ENCODE data around the gene KTN1.

Gene KTN1

DNA sequence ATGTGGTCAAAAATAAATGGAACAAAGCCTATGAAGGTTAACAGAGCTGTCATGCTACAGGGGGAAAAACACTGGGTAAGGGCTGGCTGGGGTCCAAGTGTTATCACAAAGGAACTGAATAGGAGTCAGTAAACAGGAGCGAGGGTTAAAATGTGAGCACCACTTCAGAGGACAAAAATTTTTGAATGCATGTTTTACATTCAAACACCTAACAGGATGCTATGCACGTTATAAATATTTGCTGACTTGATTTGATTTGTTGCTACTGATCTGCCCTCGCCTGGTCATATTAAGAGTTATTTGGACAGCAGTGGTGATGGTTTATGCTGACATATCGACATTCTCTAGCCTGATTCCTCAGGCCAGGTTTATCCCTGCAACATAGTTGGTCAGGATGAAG lies 7.4 kb upstream of the KTN1 start:
- DNase-seq, result no peak

DNA sequence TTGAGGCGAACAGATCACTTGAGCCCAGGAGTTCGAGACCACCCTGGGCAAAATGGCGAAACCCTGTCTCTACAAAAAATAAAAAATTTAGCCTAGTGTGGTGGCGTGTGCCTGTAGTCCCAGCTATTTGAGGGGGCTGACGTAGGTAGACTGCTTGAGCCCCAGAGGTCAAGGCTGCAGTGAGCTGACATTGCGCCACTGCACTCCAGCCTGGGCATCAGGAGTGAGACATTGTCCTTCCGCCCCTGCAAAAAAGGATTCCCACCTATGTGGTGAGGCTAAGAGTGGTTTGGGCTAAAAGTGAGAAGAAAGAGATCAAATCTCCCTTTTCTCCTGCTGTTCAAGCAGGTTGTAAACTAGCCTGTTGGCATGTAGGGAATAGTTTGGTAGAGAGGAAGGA lies 5.0 kb upstream of the KTN1 start:
- DNase-seq, result no peak

DNA sequence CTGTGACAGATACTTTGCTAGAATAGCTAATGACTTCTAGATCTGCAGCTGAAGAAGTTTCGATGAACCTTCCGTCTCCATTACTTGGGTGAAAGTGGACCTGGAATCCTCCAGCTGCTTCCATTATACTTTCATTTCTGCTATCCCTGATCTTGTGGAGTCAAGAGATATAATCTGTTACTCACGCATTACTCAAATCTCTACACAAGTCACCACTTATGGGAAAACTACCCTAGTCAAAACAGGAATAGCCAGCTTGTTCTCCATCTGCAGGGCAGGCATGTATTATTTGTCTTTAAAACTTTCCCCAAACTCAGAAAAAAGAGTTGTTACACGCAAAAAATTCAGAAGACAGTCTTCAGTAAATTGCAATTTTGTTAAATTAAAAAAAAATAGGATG lies 2.8 kb upstream of the KTN1 start:
- no peak for DNase-seq

DNA sequence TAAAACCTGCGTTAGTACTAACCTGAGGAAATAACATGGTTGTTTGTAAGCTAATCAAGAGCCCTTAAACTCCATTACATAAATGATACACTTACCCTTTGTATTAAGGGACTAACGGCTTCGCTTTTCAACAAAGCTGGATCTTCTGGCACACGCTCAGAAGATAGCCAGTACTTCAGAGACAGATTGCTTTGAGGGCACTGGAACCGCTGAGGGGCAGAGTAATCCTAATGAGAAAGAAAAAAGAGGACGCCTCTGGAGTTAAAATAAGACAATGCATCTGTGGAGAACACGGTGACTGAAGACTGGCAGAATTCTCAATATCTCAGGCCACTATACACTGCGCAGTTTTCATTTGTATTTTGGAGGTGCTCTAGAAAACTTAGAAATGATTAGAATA lies 1.5 kb upstream of the KTN1 start:
- DNase-seq, result no peak

DNA sequence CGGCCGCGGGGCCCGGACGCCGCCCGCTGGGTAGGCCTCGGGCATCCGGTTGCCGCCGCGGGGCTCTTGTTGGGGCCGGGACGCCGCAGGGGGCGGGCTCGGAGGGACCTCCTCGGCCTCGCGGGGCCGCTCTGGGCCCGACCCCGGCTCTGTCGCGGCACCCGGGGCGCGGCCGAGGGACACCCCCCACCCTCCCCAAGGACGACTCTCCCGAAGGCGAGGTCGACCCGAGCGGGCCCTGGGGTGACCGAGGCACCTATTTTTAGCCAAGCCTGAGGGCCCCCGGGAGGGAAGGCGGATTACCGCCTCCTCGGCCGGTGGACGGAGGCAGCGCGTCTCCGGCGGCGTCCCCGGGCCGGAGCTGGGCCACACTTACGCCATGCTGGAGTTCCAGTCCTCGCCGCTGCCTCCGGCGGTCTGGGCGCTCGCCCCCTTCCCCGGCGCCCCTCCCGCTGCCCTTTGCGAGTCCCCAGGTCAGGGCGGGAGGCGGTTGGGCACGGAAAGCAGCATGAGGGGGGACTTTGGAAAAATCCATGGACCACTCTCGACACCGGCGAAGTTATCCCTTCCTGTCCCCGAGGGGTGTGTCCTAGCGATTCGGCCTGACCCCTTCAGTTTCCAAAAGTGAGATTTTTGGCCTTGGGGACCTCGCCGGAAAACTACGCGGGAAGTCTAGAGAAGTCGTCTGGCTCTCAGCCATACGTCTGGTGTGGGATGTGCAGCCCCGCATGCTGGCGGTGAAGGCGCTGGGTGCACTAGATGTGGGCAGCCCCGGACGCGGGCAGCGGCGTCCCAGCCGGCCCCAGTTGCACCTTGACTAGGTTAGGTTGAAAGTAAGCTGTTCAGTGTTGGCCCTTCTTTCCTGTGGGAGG lies 699 bp downstream of the KTN1 start:
- peak; percentile 87 for DNase-seq

DNA sequence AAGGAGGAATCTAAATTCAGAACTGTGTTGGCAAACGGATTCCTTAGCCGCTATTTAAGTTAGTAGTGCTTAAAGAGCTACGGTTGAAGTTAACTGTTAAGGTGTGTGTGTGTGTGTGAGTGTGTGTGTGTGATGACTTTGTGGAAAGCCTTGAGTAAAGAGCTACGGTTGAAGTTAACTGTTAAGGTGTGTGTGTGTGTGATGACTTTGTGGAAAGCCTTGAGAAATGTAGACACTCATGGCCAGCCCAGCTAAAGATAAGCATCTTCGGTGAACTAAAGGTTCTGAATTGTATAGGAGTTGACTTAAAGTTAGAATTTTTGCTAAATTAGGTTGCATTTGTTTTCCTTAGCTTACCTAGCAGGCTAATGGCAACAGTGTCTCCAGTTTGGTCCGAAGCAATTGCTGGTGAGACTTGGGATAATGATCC lies 1.4 kb downstream of the KTN1 start:
- no peak for DNase-seq

DNA sequence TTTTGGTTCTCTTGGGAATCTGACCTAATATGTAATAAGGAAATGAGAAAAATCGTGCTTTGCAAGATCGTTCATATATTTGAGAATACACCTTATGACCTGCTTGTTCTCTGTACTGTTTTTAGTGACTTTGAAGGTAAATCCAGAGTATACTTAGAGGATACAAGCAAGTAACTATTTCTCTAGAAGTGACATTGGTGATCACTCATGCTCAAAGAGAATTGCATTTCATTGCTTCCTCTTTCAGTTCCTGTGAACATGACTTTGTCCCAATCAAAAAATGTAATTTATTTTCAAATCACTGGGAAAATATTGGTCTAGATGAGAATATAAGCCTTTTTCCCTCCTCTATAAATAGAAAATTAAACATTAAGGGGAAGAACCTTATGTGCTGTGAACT lies 2.7 kb downstream of the KTN1 start:
- no peak for DNase-seq

DNA sequence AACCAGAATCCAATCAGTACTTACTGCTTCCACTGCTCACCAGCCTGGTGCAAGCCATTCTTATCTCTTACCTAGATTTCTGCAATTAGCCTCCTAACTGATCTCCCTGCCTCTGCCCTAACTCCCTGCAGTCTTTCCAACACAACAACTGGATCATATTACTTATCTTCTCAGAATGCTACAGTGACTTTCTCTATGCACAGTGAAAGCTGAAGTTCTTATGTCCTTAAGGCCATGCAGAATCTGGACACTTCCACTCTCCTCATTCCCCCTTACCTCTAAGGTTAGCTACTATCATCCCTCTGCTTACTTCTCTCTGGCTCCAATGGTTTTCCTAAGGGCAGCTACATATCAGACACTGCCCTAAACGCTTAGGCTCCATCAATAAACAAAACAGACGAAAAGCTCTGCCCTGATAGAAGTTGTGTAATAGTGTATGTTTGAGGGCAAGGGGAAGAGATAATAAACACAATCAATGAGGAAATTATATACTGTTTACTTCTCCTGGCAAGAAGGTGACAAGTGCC lies 4.0 kb downstream of the KTN1 start:
- DNase-seq, result no peak

DNA sequence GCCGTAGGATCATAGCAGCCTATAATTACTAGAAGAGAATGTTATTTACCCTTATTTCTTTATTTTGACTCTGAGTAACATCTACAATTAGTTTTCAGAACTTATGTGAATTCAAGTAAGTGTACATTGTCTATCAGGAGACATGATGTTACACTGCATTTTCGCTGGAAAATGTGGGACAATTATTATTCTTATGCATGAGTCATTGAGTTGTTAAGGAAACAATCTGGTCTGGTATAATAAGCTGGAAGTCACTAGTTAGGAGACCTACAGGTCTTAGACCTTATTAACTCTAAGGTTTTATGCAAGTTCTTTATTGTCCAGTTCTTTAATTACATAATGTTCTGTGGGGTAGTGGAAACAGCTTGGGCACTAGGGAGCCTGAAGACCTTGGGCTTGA lies 5.8 kb downstream of the KTN1 start:
- DNase-seq, result no peak

DNA sequence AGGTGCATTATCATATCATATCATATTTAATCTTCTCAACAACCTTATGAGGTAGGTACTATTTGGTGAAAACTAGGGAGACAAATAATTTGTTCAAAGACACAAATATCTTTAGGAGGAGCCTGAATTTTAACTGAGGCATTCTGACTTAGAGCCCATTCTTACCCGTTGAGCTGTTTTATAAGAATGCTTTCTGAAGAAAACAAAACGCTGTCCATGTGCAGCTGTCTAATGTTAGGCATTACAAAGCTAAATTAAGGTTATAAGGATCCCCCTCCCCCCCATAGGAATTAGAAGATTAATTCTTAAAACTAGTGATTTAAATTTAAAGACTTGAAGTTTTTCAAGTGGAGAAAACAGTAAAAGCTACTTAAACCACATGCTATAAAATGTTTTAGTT lies 6.4 kb downstream of the KTN1 start:
- no peak for DNase-seq

DNA sequence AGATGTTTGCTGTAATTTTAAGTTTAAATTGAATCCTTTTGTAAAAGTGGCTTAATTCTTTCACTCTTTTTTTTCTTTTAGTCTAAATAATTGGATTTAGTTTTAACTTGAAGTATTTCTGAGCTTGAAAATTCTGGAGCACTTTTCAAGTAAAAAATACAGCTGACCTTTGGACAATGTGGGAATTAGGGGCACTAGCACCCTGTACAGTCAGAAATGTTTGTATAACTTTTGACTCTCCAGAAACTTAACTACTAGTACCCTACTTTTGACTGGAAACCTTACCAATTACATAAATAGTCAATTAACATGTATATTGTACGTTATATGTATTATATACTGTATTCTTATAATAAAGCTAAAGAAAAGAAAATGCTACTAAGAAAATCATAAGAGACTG lies 7.8 kb downstream of the KTN1 start:
- DNase-seq, result no peak

DNA sequence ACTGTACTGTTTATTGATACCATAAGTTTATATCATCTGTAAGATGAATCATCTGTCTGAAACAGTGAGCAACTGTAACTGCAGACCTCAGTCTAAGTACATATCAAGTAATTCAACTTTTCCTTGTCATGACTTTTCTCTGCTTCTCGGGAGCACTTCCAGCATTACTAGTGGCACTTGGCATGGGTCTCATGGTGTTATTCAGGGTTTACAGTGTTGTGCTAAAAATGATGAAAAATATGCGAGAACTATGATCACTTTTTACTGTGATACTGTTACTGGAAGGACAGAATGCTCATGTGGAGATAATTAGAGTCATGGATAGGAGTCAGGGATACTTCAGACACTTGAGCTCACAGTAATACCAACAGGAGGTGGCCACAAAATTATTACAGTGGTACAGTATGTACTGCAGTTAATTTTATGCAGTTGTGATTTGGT lies 8.3 kb downstream of the KTN1 start:
- DNase-seq, result no peak

DNA sequence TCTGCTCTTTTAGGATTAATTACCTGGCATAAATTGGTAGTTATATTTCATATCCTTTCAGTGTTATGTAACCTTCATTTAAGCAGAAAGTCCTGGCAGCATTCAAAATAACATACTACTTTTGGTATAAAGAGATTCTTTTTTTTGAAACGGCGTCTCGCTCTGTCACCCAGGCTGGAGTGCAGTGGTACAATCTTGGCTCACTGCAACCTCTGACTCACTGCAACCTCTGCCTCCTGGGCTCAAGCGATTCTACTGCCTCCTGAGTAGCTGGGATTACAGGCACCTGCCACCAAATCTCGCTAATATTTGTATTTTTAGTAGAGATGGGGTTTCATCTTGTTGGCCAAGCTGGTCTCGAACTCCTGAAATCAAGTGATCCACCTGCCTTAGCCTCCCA lies 9.2 kb downstream of the KTN1 start:
- no peak for DNase-seq

DNA sequence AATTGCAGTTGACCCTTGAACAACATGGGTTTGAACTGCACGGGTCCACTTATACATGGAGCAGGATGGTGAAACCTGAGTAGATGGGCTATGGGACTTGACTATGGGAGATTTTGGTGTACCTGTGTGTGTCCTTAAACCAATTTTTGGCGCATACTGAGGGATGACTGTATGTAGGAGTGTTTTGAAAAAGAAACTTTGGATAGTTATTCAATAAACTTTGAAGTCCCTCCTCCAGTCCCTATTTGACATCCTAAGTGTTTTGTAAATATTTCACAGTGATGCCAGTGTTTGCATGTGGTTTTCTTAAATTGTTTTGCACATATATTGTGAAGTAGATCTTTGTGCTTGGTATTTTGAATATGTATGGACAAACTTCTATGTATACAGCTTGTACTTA lies 12.4 kb downstream of the KTN1 start:
- no peak for DNase-seq

DNA sequence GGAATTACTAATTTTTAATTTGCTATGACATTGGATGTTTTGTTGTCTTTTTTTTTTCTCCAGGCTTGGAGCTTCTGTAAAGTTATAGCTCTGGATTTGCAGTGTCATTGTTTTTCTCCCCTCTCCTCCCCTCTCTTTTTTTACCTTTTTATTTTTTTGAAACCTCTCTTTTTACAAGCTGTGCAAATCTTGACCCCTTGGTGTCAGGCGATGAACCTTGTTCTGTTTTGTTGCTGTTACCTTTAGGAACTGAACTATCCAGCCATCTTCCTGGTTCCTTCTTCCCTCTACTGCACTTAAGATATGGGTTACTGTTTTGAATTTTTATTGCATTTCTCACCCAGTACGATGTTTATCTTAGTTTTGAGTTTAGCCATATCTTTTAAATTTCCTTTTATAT lies 13.7 kb downstream of the KTN1 start:
- DNase-seq, result no peak

DNA sequence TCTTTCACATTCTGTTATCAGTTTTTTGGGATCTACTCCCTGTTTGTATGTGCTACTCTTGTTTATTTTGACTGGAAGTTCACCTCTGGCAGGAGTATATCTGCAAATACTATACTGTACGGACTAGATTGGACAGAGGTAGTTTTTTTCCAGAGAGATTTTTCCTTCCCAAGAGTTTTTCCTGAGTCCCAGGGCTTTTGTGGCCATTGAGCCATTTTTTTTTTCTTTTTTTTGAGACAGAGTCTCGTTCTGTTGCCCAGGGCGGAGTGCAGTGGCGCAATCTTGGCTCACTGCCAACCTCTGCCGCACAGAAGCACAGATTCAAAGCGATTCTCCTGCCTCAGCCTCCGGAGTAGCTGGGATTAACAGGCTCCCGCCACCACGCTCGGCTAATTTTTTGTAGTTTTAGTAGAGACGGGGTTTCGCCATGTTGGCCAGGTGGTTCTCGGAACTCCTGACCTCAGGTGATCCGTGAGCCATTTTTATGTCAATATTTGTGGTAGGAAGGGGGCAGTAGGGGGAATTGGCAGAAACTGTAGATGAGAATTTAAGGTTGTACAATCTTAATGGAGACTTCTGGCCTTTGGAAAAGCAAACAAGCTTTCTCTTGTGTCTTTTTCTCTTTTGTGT lies 19.4 kb downstream of the KTN1 start:
- no peak for DNase-seq

DNA sequence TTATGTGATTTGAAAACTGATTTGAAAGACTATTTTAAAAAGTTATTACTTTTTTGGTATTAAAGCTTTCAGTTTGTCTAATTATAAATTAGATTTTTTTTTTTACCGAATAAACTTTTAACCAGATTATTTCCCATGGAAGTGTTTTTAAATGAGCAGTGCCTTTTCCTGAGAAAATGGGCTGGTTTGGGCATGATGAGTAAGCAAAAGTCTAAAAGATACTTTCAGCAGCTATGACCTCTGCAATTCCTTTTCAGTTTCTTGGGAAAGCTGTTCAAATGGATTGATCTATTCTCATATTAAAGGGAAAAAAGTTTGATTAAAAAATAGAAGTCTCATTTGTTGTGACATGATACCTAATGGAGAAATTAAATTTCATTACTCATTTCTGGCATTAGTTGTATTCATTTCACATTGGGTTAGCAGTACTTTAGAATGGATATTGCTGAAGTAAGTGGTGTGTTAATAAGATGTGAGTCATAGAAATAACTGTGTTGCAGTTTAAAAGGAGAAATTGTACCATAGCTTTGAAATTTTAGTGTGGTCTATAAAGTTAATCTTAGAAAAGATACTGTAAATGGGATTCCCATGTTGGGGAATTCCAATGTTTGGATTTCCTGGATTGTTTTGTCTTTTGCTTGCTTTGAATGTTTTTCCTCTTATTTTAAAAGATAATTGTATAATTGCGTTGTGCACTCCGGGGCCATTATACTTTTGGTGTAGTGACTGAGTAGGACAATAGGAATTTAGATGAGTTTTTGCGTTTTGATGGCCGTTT lies 21.0 kb downstream of the KTN1 start:
- DNase-seq, result no peak

DNA sequence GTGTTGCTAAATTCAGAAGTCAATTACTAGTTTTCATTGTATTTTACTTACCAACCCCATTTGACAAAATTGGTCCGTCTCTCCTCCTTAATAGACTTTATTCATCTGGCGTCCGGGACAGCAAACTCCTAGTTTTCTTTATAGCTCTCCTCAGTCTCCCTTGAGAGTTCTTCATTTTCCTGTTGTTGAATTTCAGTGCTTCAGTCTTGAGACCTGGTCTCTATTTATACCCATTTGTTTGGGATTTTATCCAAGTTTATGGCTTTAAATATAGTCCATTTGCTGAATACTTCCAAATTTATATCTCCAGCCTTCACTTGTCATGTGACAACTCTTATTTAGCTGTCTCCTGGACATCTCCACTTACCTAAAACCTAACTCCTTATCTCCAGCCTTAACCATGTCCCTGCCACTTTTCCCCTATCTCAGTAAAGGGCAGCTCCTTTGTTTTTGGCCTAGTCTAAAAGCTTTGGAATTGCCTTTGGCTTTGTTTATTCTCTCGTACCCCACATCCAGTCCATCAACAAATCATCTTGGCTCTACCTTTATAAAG lies 23.5 kb downstream of the KTN1 start:
- DNase-seq, result no peak

DNA sequence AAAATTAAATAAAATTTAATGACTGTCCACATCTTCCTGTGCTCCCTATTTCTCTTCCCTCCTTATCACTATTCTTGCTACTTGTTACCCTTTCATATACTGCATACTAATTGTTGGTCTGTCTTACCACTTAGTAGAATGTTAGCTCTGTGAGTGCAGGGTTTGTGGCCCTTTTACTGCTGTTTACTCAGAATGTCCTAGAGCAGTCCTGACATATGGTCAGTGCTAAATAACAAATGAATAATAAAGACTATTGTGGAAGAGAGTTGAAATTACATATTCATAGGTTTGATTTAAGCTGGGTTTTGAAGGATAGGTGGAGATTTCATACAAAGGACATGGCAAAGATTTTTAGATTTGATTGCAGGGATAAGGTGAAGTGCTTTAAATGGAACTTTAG lies 24.5 kb downstream of the KTN1 start:
- DNase-seq, result no peak

DNA sequence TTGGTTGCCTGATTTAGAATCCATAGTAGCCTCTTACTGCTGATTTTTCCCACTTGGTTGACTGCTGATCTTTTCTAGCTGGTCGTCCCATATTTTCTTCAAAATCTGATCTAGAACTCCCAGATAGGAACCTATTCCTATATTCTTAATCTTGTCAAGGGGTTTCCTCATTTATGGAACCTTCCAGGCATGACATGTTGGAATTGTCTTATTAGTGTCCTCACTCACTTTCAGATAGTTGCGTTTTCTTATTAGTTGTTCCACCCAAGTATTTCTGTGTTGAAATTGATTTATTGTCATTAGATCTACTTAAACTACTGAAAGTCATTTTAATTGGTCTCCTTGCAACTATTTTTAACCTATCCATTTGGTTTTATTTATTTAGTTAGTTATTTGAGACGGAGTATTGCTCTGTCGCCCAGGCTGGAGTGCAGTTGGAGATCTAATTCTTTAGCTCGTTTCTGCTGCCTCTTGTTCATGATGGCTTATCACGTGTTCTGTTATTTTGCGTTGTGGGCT lies 25.0 kb downstream of the KTN1 start:
- no peak for DNase-seq

DNA sequence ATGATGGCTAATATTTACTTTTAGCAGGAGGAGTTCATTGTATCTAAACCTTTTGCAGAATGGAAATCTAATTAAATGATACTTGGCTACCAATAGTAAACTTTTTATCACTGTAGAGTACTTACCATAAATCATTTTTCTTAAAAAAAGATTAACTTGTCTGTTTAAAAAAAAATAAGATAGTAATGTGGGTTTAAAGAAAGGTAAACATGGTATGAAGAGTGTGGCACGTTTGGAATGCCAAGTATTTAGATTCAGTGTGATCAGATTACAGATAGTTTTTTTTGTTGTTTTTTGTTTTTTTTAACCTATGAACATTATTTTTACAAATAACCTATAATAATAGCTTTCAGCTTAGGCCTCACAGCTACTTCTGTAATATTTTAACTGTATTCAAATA lies 25.8 kb downstream of the KTN1 start:
- no peak for DNase-seq

DNA sequence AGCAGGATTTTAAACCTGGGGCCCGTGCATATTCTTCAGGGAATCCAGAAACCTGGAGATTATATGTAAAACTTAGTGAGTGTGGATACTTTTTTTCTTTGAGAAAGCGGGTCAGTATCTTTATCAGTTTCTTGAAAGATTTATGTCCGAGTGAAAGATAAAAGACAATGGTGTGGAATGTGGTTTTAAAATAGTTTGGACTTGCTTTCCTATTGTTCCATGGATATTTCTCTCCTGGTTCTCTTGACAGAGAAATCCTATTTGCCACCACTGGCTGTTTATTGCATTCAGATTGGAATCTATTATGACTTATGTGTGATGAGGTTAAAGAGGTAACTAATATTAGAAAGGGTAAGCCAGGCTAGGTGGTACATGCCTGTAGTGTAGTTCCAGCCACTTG lies 27.4 kb downstream of the KTN1 start:
- DNase-seq, result no peak

DNA sequence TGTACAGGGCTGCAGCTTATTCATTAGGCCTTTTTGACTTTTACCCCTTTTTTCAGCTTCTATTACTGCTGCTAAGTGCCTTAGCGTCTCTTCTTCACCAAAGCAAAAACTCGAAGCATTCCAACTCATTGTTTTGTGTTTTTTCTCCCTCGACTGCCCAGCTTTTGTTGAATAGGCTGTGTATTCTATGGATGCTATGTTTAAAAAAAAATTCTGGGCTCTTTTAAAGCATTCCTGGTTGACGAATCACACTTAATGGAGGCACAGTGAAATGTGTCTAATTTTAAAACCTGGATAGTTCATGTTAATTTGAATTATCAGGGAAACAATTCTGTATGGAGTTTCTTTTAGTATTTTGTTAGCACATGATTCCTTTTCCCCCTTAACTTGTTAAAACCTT lies 29.7 kb downstream of the KTN1 start:
- DNase-seq, result no peak
